ENCODE results near the gene TBC1D23.

Gene TBC1D23

GRCh38 chr3:100354850-100355249, 94.1 kb downstream of the TBC1D23 start:
- H3K4me3 ChIP-seq (ENCODE audit: low read length, poor library complexity, severe bottlenecking): no peak overlapping the region
- H3K36me3 ChIP-seq (ENCODE audit: insufficient read depth, low read length): peaks cover 34% of the 10 kb centered on the region
- no peaks in the 10 kb centered on the region for H4K20me1 ChIP-seq (ENCODE audit: insufficient read depth, low read length, poor library complexity, severe bottlenecking)
- H3K4me1 ChIP-seq (ENCODE audit: insufficient read depth, low read length, poor library complexity, severe bottlenecking): peaks cover 13% of the 10 kb centered on the region
- H3K27me3 ChIP-seq (ENCODE audit: insufficient read depth, low read length, poor library complexity, severe bottlenecking): no peaks in the 10 kb centered on the region
- no peaks in the 10 kb centered on the region for H3K9me2 ChIP-seq (replicated peaks; ENCODE audit: low read depth, low read length)
- H3K4me2 ChIP-seq (ENCODE audit: low read depth, low read length, poor library complexity, severe bottlenecking): no peak overlapping the region
- TF ChIP-seq CTCF (conservative IDR thresholded peaks at IDR 0.05; ENCODE audit: low read length): no peak
- no peak for TF ChIP-seq EZH2phosphoT487 (IDR thresholded peaks at IDR 0.05; ENCODE audit: borderline replicate concordance)
- H3F3A ChIP-seq (ENCODE audit: low read depth): no peaks in the 10 kb centered on the region
- H3K79me2 ChIP-seq (ENCODE audit: insufficient read depth, low read length): no peaks in the 10 kb centered on the region
- no peak overlapping the region for H2AFZ ChIP-seq (ENCODE audit: low read length)
- no peak overlapping the region for H3K9ac ChIP-seq (ENCODE audit: low read depth, low read length, poor library complexity, severe bottlenecking)
- peaks cover 2% of the 10 kb centered on the region; the same call in 1 of the 2 replicates for H3K9me3 ChIP-seq (ENCODE audit: insufficient read depth, low read depth, low read length)

GRCh38 chr3:100358413-100358812, 97.6 kb downstream of the TBC1D23 start:
- H3K27me3 ChIP-seq (ENCODE audit: insufficient read depth, low read length, poor library complexity, severe bottlenecking): no peaks in the 10 kb centered on the region
- no peak overlapping the region for H3K9ac ChIP-seq (ENCODE audit: low read depth, low read length, poor library complexity, severe bottlenecking)
- H3K79me2 ChIP-seq (ENCODE audit: insufficient read depth, low read length): no peaks in the 10 kb centered on the region
- peaks cover 30% of the 10 kb centered on the region for H3K36me3 ChIP-seq (ENCODE audit: insufficient read depth, low read length)
- H3K4me3 ChIP-seq (ENCODE audit: low read length, poor library complexity, severe bottlenecking): no peak overlapping the region
- no peaks in the 10 kb centered on the region for H3K9me2 ChIP-seq (replicated peaks; ENCODE audit: low read depth, low read length)
- H2AFZ ChIP-seq (ENCODE audit: low read length): no peak overlapping the region
- no peak overlapping the region for H3K4me2 ChIP-seq (ENCODE audit: low read depth, low read length, poor library complexity, severe bottlenecking)
- no peaks in the 10 kb centered on the region for H4K20me1 ChIP-seq (ENCODE audit: insufficient read depth, low read length, poor library complexity, severe bottlenecking)
- TF ChIP-seq CTCF (conservative IDR thresholded peaks at IDR 0.05; ENCODE audit: low read length) (no peak), EZH2phosphoT487 (IDR thresholded peaks at IDR 0.05; ENCODE audit: borderline replicate concordance) (no peak)
- no peaks in the 10 kb centered on the region for H3K4me1 ChIP-seq (ENCODE audit: insufficient read depth, low read length, poor library complexity, severe bottlenecking)
- peaks cover 5% of the 10 kb centered on the region; the same call in 1 of the 2 replicates for H3K9me3 ChIP-seq (ENCODE audit: insufficient read depth, low read depth, low read length)
- no peaks in the 10 kb centered on the region for H3F3A ChIP-seq (ENCODE audit: low read depth)

DNA sequence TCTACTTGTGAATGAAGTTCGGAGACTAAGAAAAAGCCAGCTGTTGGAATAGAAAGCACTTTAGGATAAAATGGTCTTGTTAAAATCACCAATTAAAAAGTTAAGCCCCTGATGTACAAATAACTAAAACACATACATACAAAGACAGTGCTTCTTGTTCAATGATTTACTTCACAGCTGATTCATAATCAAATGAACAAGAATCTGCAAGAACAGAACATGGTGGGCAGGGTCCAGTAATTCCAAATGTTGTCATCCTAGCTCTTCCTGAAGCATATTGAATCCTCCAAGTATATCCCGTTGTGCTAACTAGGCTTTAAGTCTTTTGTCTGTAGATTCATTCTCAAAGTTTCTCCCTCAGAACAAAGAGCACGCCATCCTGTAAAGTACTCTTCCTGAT, 98.2 kb downstream of the TBC1D23 start:
- H3K27me3 ChIP-seq (ENCODE audit: insufficient read depth, low read length, poor library complexity, severe bottlenecking): no peaks in the 10 kb centered on the region
- no peak overlapping the region for H3K4me2 ChIP-seq (ENCODE audit: low read depth, low read length, poor library complexity, severe bottlenecking)
- H4K20me1 ChIP-seq (ENCODE audit: insufficient read depth, low read length, poor library complexity, severe bottlenecking): no peaks in the 10 kb centered on the region
- H3K4me3 ChIP-seq (ENCODE audit: low read length, poor library complexity, severe bottlenecking): no peak overlapping the region
- H3K9me3 ChIP-seq (ENCODE audit: insufficient read depth, low read depth, low read length): peaks cover 5% of the 10 kb centered on the region; the same call in 1 of the 2 replicates
- H3K4me1 ChIP-seq (ENCODE audit: insufficient read depth, low read length, poor library complexity, severe bottlenecking): no peaks in the 10 kb centered on the region
- H3F3A ChIP-seq (ENCODE audit: low read depth): no peaks in the 10 kb centered on the region
- no peaks in the 10 kb centered on the region for H3K9me2 ChIP-seq (replicated peaks; ENCODE audit: low read depth, low read length)
- no peak overlapping the region for H3K9ac ChIP-seq (ENCODE audit: low read depth, low read length, poor library complexity, severe bottlenecking)
- peaks cover 30% of the 10 kb centered on the region for H3K36me3 ChIP-seq (ENCODE audit: insufficient read depth, low read length)
- H3K79me2 ChIP-seq (ENCODE audit: insufficient read depth, low read length): no peaks in the 10 kb centered on the region
- TF ChIP-seq CTCF (conservative IDR thresholded peaks at IDR 0.05; ENCODE audit: low read length) (no peak), EZH2phosphoT487 (IDR thresholded peaks at IDR 0.05; ENCODE audit: borderline replicate concordance) (no peak)
- no peak overlapping the region for H2AFZ ChIP-seq (ENCODE audit: low read length)
